HG03175 (cell line): ENCODE data around the gene YAP1.

Experiments used
- ATAC-seq: cut with Tn5 transposase; IDR thresholded peaks from one replicate; pipeline ENCODE4 v1.9.1; 2021; ENCODE audit warnings: mild to moderate bottlenecking, moderate library complexity; ENCODE audit not compliant: unreplicated experiment

The YAP1 gene

GRCh38 chr11:102116453-102117205 is 6.4 kb downstream of the YAP1 start:
- no peak for ATAC-seq

GRCh38 chr11:102117472-102118113 is 7.3 kb downstream of the YAP1 start:
- ATAC-seq, result no peak

GRCh38 chr11:102118937-102119336 is 8.7 kb downstream of the YAP1 start:
- ATAC-seq, result no peak

GRCh38 chr11:102119997-102120396 is 9.8 kb downstream of the YAP1 start:
- no peak for ATAC-seq

GRCh38 chr11:102120437-102120973 is 10.3 kb downstream of the YAP1 start:
- no peak for ATAC-seq

- no peak for ATAC-seq
These were observed 11.1 kb downstream of the YAP1 start for GRCh38 chr11:102121329-102121728.

- ATAC-seq, result no peak
These were observed 24.4 kb downstream of the YAP1 start for GRCh38 chr11:102134597-102134996.

- ATAC-seq, result no peak
These were observed 25.0 kb downstream of the YAP1 start for GRCh38 chr11:102135256-102135655.

- ATAC-seq, result no peak
These were observed 28.0 kb downstream of the YAP1 start for GRCh38 chr11:102138223-102138622.

GRCh38 chr11:102138670-102139069 is 28.4 kb downstream of the YAP1 start:
- ATAC-seq, result no peak

- ATAC-seq, result no peak
These were observed 28.8 kb downstream of the YAP1 start for GRCh38 chr11:102139081-102139498.

GRCh38 chr11:102142333-102142732 is 32.1 kb downstream of the YAP1 start:
- ATAC-seq, result no peak

- ATAC-seq, result no peak
These were observed 33.6 kb downstream of the YAP1 start for GRCh38 chr11:102143867-102144266.

- no peak for ATAC-seq
These were observed 34.4 kb downstream of the YAP1 start for GRCh38 chr11:102144357-102145355.

GRCh38 chr11:102147015-102147414 is 36.8 kb downstream of the YAP1 start:
- no peak for ATAC-seq

GRCh38 chr11:102147632-102148031 is 37.4 kb downstream of the YAP1 start:
- no peak for ATAC-seq

GRCh38 chr11:102148059-102148458 is 37.8 kb downstream of the YAP1 start:
- ATAC-seq, result no peak

GRCh38 chr11:102151784-102152525 is 41.7 kb downstream of the YAP1 start:
- no peak for ATAC-seq

GRCh38 chr11:102153082-102153481 is 42.8 kb downstream of the YAP1 start:
- no peak for ATAC-seq

GRCh38 chr11:102154806-102155205 is 44.6 kb downstream of the YAP1 start:
- no peak for ATAC-seq
